Erythroblast (primary cell): ENCODE measurements around the gene TBC1D23.

Source experiments
- DNase-seq, 2 experiments: peaks; one replicate each; lab custom pipeline; 2025; lab: John Stamatoyannopoulos, UW
- GATA1 ChIP-seq: IDR thresholded peaks from 2 replicates; pipeline ENCODE4 v1.6.1; 2011; ENCODE audit warnings: low read depth, mild to moderate bottlenecking, control low read depth, low read length, moderate library complexity
- POLR2A ChIP-seq: IDR thresholded peaks from 2 replicates; pipeline ENCODE4 v1.6.1; 2011; ENCODE audit warnings: mild to moderate bottlenecking, low read length

TBC1D23 gene

GRCh38 chr3:100361897-100362296 is 101.1 kb downstream of the TBC1D23 start:
- TF ChIP-seq GATA1: no peak
- no peak for TF ChIP-seq POLR2A

GRCh38 chr3:100364421-100364820 is 103.6 kb downstream of the TBC1D23 start:
- DNase-seq: no peak
- no peak for TF ChIP-seq POLR2A

More at GRCh38 chr3:100361897-100362296, 101.1 kb downstream of the TBC1D23 start:
- DNase-seq: no peak

GRCh38 chr3:100366424-100366823 is 105.6 kb downstream of the TBC1D23 start:
- TF ChIP-seq GATA1 (no peak), POLR2A (no peak)
- no peak for DNase-seq

- no peak for DNase-seq
- TF ChIP-seq GATA1: no peak
- TF ChIP-seq POLR2A: no peak
Observed at GRCh38 chr3:100368441-100368840, 107.6 kb downstream of the TBC1D23 start.

GRCh38 chr3:100370756-100371155 is 110.0 kb downstream of the TBC1D23 start:
- TF ChIP-seq GATA1: no peak
- no peak for TF ChIP-seq POLR2A
- DNase-seq: no peak

GRCh38 chr3:100374521-100374920 is 113.7 kb downstream of the TBC1D23 start:
- TF ChIP-seq GATA1: no peak
- TF ChIP-seq POLR2A: no peak
- no peak for DNase-seq
